K562 (cell line): ENCODE measurements around the gene SH3PXD2B. TPM values are rescaled to one million over a fixed set of nuclear protein-coding genes. Genes with fewer than 3 reads are reported as not detected.

Experiments
- ARID2 ChIP-seq: fragments of 450-650 bp; IDR thresholded peaks from 2 replicates; pipeline ENCODE4 v1.6.1; 2017; ENCODE audit warnings: antibody characterized with exemption, mild to moderate bottlenecking
- BACH1 ChIP-seq: fragments of 200-800 bp; sonication (Bioruptor generic); IDR thresholded peaks from 2 replicates; pipeline ENCODE4 v1.6.1; 2016; ENCODE audit warnings: missing genetic modification characterization, missing compliant biosample characterization
- CEBPZ ChIP-seq: fragments of 150-350 bp; IDR thresholded peaks from 2 replicates; pipeline ENCODE4 v1.6.1; 2014; ENCODE audit warnings: low read depth, mild to moderate bottlenecking, low read length, borderline replicate concordance
- DPF2 ChIP-seq: fragments of 450-650 bp; IDR thresholded peaks from 2 replicates; pipeline ENCODE4 v1.6.1; 2016
- E2F3 ChIP-seq: fragments of 250-450 bp; sonication (Bioruptor Pico); IDR thresholded peaks from 2 replicates; pipeline ENCODE4 v1.4.0; 2020; ENCODE audit warnings: mild to moderate bottlenecking
- FOXP1 ChIP-seq: sonication (generic); formaldehyde crosslinking; IDR thresholded peaks from 2 replicates; pipeline ENCODE4 v1.8.0; 2022; ENCODE audit warnings: mild to moderate bottlenecking, missing genetic modification reagents
- NCOR1 ChIP-seq: fragments of 450-650 bp; IDR thresholded peaks from 2 replicates; pipeline ENCODE4 v1.6.1; 2016; ENCODE audit warnings: mild to moderate bottlenecking, moderate library complexity
- PHB ChIP-seq: fragments of 250-450 bp; sonication (Bioruptor Pico); IDR thresholded peaks from 2 replicates; pipeline ENCODE4 v1.5.0; 2021
- POLR2B ChIP-seq: fragments of 450-650 bp; IDR thresholded peaks from 2 replicates; pipeline ENCODE4 v1.6.1; 2018; ENCODE audit warnings: low read depth; ENCODE audit not compliant: partially characterized antibody
- RBM15 ChIP-seq: fragments of 200-400 bp; formaldehyde crosslinking; IDR thresholded peaks from 2 replicates; pipeline ENCODE4 v1.6.1; 2018; ENCODE audit warnings: mild to moderate bottlenecking, low read length, moderate library complexity; ENCODE audit not compliant: insufficient read depth
- RBM17 ChIP-seq: fragments of 200-400 bp; formaldehyde crosslinking; IDR thresholded peaks from 2 replicates; pipeline ENCODE4 v1.6.1; 2017; ENCODE audit warnings: low read depth, mild to moderate bottlenecking, low read length, borderline replicate concordance
- RERE ChIP-seq: sonication (generic); formaldehyde crosslinking; IDR thresholded peaks from 2 replicates; pipeline ENCODE4 v1.8.0; 2023; ENCODE audit warnings: missing genetic modification reagents, mild to moderate bottlenecking, borderline replicate concordance
- SRSF9 ChIP-seq: fragments of 200-400 bp; formaldehyde crosslinking; IDR thresholded peaks from 2 replicates; pipeline ENCODE4 v1.6.1; 2017; ENCODE audit warnings: low read depth, low read length, borderline replicate concordance
- USF2 ChIP-seq: sonication (generic); formaldehyde crosslinking; IDR thresholded peaks from 2 replicates; pipeline ENCODE4 v1.5.0; 2020; ENCODE audit warnings: missing genetic modification reagents
- ZBTB34 ChIP-seq: fragments of 250-450 bp; sonication (Bioruptor Pico); IDR thresholded peaks from 2 replicates; pipeline ENCODE4 v1.8.0; 2021; ENCODE audit warnings: mild to moderate bottlenecking, moderate library complexity
- ZNF175 ChIP-seq: fragments of 200-800 bp; sonication (Bioruptor generic); IDR thresholded peaks from 2 replicates; pipeline ENCODE4 v1.6.1; 2016; ENCODE audit warnings: low read depth, mild to moderate bottlenecking, missing genetic modification characterization, missing compliant biosample characterization
- ZNF239 ChIP-seq: fragments of 250-450 bp; sonication (Bioruptor Pico); IDR thresholded peaks from 2 replicates; pipeline ENCODE4 v1.4.0; 2020; ENCODE audit warnings: mild to moderate bottlenecking
- polyA plus RNA-seq, 8 experiments: library from polyadenylated mRNA; depleted of rRNA in 4 of 8; stranded (reverse) in 5 of 8; unstranded in 3 of 8; fragments of >200 nt; fragmentation: Nextera tagmentation in 2 of 8; fragmentation: Illumina TruSeq in 1 of 8; extraction: Ambion mirVana in 2 of 8; extraction: Trizol in 1 of 8; gene quantifications; 2 replicates each; pipeline versions ENCODE4 v1.2.1 to v1.2.3, GENCODE V29; 2011 to 2014; ENCODE audit warnings: inconsistent platforms in 1 of 8, missing spikeins in 1 of 8
- total RNA-seq, 7 experiments: library from RNA; depleted of rRNA in 6 of 7; stranded (reverse); fragments of >200 nt in 6 of 7; fragmentation: Illumina TruSeq in 2 of 7; extraction: Trizol in 2 of 7; gene quantifications; 2 replicates each; pipeline versions ENCODE4 v1.2.1 to v1.2.3, GENCODE V29; 2011 to 2021; ENCODE audit warnings: low replicate concordance in 1 of 7

Gene SH3PXD2B
- total and polyA plus RNA-seq, 9 of the 15 experiments (the other 6 are each of a cell fraction or from before 2014, with no cell fraction given), result 0.04 to 0.66 (median 0.19) TPM

- TF ChIP-seq RERE (CRISPR knock-in tag) (no peak), PHB (no peak), POLR2B (no peak), E2F3 (CRISPR knock-in tag) (no peak), DPF2 (no peak), ZBTB34 (CRISPR knock-in tag) (no peak), FOXP1 (CRISPR knock-in tag) (no peak), NCOR1 (no peak), USF2 (CRISPR knock-in tag) (peak; percentile 24; the same call in 1 of the 2 replicates), SRSF9 (no peak), RBM17 (no peak), ARID2 (no peak), CEBPZ (no peak), ZNF175 (CRISPR knock-in tag) (peak; percentile 28; the same call in 1 of the 2 replicates), RBM15 (no peak), BACH1 (peak; percentile 26; the same call in 1 of the 2 replicates), ZNF239 (CRISPR knock-in tag) (no peak)
Measured at GRCh38 chr5:172361566-172362238, 92.6 kb downstream of the SH3PXD2B start (continued).
